VCaP (cell line): ENCODE results near the gene DAZL.

Experiments used
- H3K27ac ChIP-seq: fragments of 450-650 bp; 2 replicates; pipeline ENCODE4 v1.5.1; 2017
- TF ChIP-seq, protein P1 (sequence below): fragments of 450-650 bp; conservative IDR thresholded peaks from 2 replicates; pipeline ENCODE4 v1.5.1; 2017; ENCODE audit warnings: mild to moderate bottlenecking, moderate library complexity

DAZL gene

DNA sequence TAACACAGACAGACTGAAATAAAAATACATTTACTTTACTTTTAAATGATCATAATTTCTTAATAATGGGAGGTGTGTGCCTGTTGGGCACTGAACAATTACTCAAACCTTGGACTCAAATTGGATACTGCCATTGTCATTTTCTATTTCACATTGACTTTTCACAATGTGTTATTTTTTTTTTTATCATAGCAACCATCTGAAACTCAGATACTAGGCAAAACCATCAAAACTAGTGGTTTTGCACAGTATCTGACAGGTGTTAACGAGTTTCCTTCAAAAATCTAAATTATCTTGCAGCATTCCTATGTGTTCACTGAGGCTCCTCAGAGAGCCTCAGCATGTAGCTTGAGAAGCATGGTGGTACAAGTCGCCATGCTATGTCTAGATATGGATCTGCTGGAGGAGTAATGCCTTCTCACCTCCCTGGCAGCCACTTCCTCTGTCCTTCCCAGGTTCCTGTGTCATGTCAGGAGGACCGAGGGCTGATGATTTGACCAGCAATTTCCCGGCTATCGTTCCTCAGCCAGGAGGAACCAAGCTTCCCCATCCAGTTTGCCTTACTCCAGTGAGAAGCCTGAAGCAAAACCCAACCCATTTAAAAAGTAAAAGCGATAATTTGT lies 61.9 kb downstream of the DAZL start:
- H3K27ac ChIP-seq = no peak overlapping the region
- TF ChIP-seq, protein P1, sequence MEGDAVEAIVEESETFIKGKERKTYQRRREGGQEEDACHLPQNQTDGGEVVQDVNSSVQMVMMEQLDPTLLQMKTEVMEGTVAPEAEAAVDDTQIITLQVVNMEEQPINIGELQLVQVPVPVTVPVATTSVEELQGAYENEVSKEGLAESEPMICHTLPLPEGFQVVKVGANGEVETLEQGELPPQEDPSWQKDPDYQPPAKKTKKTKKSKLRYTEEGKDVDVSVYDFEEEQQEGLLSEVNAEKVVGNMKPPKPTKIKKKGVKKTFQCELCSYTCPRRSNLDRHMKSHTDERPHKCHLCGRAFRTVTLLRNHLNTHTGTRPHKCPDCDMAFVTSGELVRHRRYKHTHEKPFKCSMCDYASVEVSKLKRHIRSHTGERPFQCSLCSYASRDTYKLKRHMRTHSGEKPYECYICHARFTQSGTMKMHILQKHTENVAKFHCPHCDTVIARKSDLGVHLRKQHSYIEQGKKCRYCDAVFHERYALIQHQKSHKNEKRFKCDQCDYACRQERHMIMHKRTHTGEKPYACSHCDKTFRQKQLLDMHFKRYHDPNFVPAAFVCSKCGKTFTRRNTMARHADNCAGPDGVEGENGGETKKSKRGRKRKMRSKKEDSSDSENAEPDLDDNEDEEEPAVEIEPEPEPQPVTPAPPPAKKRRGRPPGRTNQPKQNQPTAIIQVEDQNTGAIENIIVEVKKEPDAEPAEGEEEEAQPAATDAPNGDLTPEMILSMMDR = no peak

DNA sequence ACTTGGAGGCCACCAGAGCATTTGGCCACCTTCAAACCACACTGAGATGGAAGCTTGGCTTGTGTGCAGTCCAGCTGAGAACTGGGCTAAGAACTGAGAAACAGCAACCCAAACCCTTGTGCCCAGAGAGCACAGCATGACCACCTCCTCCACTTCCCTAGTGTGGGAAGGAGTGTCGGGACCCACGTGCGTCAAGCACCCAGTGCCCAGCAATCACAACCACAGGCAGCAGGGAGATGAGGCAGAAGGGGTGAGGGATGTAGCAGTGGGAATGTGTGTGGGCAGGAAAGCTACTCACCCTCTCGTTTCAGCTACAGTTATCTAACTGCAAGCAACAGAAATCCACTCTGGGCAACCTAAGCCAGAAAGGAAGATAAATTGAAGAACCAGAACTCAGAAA lies 66.7 kb downstream of the DAZL start:
- H3K27ac ChIP-seq = no peak overlapping the region
- TF ChIP-seq, protein P1 = no peak

DNA sequence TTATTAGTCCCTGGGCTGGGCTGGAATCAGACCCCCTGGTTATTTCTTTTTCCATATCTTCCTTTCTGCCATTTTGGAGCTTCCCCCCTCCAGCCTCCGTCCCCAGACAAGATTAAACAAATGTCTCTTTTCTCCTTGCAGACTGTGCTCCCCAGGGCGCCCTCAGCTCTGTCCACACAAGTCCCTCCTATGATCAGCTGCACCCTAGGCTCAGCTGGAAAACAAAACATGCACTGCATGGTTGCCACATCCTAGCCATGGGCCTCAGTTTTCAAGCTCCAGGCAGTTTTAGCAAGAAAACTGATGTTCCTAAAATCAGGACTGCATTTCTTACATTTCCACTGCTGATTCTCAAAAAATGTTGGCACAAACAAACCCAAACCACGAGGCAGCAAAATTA lies 68.2 kb downstream of the DAZL start:
- no peak overlapping the region for H3K27ac ChIP-seq
- TF ChIP-seq, protein P1 = no peak
